SHP77 treated with DMSO at 0.1 percent for 48 hours (cell line): Measurements from ENCODE around the gene STK33.
A peak's percentile ranks its signal among the peaks of the same experiment; 100 is the strongest.

Source experiments
- DNase-seq: peaks from one replicate; lab custom pipeline; 2025; lab: John Stamatoyannopoulos, UW

The STK33 gene

GRCh38 chr11:8603696-8604077 lies 9.7 kb upstream of the STK33 start:
- DNase-seq, result no peak

DNA sequence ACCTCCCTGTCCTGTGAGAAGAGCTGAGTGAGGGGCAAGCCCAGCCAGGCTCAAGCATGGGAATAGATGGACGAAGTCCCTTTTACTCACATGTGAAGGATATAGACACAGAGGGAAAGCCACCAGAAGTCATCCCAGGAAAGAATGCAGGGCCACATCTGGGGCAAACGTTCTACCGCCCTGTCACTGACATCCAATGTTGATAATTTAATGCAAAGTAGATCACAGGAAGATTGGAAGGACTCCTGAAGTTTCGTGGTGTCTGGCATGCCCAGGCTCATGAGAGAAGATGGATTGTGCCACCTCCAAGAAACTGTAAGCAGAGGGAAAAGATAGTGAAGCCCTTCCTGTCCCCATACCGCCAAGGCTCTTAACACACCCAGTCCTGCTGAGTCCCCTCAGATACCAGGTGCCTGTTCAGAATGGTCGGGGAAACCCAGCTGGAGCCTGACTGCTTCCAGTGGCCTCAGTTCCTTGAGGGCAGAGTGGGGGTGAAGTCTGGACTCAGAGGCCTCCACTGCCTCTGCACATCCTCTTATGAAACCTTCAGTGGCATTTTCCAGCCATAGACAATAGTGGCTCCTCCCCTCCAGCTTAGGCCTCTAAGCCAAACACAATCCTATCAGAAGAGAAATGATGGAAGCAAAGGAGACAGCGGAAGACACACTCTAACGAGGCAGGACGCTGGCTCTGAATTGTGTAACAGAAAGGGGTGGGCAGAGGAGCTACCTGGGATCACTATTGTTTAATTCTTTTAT lies 7.5 kb upstream of the STK33 start:
- DNase-seq, result no peak

DNA sequence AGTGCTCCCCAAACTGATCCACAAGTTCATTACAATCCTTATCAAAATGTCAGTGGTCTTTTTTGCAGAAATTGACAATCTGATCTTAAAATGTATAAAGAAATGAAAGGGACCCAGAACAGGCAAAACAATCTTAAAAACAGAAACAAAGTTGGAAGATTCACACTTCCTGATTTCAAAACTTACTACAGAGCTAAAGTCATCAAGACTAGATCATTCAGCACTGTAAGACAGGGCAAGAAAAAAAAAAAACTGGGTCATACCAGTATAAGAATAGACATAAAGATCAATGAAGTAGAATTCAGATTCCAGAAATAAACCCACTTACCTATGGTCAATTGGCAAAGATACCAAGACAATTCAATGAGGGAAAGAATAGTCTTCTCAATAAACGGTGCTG lies 4.5 kb upstream of the STK33 start:
- DNase-seq, result no peak

GRCh38 chr11:8597182-8597581 lies 3.2 kb upstream of the STK33 start:
- no peak for DNase-seq

DNA sequence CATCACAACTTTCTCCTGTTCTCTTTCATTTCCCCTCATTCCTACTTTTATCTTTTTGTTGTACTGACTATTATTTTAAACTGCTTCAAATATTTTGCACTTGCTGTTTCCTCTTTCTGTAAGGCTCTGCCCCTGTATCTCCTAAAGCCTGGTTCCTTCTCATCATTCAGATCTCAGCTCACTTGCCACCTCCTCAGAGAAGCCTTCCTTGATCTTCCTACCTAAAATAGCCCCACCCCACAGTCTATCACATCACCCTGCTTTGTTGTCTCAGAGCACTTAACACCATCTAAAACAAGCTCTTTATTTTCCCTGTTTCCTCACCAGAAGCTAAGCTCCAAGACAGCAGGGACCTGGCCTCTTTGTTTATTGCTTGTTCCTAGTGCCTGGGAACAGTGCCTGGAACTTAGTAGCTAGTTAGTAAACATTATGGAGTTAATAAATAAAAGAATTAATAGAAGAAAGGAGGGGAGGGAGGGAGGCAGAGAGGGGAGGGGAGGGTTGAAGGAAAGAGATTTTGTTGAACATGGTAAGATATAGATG lies 2.5 kb upstream of the STK33 start:
- no peak for DNase-seq

- no peak for DNase-seq
Measured at GRCh38 chr11:8593455-8593854, 573 bp downstream of the STK33 start.

GRCh38 chr11:8587915-8588314 lies 6.1 kb downstream of the STK33 start:
- DNase-seq, result no peak

DNA sequence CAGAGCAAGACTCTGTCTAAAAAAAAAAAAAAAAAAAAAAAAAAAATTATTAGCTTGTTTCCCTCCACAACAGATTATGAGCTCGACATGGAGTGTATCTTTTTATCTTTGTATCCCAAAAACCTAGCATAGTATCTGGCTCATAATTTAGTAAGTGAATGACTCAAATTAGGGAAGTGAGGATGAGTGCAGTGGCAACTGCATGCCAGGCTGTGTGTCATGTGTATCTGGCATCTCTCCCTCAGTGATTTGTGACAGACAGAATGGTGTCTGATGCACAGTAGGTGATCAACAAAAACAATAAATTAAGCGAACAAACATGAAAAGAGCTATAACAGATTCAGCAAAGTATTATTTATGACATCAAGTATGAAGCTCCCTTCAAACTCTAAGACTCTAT lies 7.2 kb downstream of the STK33 start:
- no peak for DNase-seq

- DNase-seq, result no peak
Measured at GRCh38 chr11:8586184-8586583, 7.8 kb downstream of the STK33 start.

- no peak for DNase-seq
Measured at GRCh38 chr11:8584511-8584910, 9.5 kb downstream of the STK33 start.

DNA sequence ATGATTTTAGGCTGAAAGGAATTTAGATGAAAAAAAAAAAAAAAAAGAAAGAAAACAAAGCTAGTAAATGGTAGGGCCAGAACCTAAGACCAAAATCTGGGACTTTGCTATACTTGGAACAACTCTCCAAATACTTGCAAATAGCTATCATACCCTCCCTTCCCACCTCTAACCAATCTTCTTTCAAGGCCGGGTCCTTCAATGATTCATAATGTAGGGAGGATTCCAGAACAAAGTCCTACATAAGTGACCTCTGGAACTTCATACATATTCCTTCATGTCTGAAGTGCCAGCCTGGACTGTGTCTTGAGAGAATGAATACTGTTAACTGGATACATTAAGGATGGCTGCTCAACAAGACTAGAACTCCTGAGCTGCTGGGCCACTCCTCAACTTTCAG lies 9.9 kb downstream of the STK33 start:
- no peak for DNase-seq

- no peak for DNase-seq
Measured at GRCh38 chr11:8581300-8581699, 12.7 kb downstream of the STK33 start.

DNA sequence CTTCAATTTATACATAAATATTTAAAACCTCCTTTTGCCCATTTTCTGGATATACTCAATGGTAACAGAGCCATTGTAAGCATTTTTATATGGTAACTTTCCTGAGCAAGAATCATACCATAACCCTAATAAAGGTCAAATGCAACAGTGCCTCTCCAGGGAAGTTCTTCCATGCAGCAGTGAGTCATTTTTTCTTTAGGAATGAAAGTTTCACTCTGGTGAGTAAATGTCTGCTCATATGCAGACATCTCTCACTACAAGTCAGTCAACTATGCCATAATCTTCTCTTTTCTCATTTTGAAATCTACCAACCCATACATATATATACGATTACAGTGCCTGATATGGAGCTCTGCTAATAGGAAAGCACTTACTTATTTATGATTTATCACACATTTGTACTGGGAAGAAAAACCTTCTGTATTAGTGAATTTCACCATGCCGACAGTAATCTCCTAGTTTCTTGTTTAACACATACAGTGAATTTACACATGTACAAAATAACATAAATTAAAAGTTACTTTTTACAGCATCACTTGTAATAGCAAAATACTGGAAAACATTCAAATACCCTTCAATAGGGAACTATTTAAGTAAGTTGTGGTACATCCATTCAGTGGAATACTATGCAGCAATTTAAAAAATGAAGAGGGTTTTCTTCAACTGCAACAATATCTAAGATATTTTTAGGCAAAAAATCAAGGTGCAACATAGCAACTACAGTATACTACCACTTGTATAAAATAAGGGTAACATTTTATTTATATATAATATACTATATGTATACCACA lies 16.0 kb downstream of the STK33 start:
- no peak for DNase-seq

- no peak for DNase-seq
Measured at GRCh38 chr11:8574798-8575197, 19.2 kb downstream of the STK33 start.

DNA sequence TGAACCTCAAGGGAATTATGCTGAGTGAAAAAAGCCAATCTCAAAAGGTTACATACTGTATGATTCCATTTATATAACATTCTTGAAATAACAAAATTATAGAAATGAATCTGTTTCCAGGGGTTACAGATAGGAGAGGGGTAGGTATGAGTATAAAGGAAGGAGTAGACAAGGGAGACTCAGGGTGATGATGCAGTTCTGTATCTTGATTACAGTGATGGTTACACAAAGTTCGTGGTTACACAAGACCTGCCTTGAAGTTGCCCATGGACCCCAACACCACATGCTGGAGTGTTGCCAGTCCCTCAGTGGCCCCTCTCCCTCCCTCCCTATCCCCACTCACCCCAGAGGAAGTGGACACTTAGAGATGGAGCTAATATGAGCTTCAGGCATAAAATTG lies 20.3 kb downstream of the STK33 start:
- DNase-seq, result no peak

GRCh38 chr11:8567602-8568198 lies 26.3 kb downstream of the STK33 start:
- DNase-seq, result no peak

DNA sequence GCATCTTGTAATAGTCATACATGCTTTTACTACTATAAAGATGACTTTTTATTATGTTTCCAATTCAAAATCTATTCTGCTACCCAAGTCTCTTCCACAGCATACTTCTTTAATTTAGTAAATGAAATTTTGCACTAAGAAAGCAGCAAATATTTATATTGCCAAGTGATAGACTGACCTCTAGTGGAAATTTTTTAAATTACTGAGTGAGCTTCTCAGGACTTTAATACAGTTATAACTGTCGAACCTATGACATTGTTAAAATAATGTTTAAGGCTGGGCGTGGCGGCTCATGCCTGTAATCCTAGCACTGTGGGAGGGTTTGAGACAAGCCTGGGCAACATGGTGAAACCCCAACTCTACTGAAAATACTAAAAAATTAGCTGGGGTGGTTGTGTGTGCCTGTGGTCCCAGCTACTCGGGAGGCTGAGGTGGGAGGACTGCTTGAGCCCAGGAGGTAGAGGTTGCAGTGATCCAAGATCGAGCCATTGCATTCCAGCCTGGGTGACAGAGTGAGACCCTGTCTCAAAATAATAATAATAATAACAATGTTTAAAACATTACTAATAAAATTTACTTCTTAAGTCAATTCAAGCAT lies 27.3 kb downstream of the STK33 start:
- no peak for DNase-seq

DNA sequence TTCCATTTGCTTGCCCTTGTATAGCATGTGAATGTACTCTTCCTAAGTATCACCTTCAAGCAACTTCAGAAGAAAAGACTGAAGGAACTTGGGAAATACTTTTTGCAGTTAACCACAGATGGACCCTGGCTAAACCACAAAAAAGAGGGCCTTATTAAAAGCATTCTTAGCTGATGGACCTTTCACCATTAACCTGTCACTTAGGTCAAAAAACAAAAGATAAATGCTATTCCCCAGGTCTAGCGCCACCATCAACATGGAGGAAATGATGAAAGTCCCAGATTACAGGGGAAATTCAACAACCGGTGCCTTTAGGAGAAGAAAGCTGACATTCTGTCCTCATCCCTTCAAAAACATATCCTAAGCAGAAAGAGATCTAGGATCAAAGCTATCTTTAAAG lies 29.5 kb downstream of the STK33 start:
- DNase-seq, result no peak

- DNase-seq, result no peak
Measured at GRCh38 chr11:8561461-8561860, 32.6 kb downstream of the STK33 start.

DNA sequence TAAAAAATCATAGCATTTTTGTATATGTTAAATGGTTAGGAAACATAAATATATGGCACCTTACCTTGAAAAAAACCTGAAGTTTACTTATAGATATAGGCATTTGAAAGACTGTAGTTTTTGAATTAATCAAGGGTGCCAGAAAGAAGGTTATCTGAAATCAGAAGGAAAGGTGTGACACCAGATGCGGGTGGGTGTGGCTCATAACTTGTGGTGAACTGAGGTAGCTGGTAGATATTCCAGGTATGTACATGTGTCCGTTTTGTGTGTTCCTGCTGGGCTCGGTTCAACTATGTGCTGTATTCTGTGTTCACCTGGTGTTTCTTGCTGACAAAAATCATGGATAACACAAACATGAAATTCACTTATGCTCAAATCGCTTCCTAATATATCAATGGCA lies 35.6 kb downstream of the STK33 start:
- no peak for DNase-seq

GRCh38 chr11:8545698-8546366 lies 48.2 kb downstream of the STK33 start:
- peak; percentile 1 for DNase-seq

DNA sequence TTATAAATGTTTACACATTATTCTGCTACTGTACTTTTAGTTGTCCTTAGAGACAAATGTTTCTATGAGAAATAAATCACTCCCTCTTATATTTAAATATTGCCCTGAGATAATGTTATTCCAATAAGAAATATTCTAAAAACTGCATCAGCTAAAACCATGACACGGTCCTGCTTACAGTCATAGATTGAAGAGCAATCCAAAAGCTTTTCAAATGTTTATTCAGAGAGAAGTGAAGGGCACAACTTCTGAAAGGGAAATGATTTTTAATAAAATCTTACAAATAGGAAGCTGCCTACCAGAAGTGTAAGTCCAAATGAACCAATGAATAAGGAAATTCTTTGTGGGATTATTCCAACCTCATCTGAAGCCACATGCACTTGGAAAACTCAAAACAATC lies 49.2 kb downstream of the STK33 start:
- no peak for DNase-seq
